ENCODE measurements around the gene GFRA1.

Gene GFRA1

GRCh38 chr10:116156819-116157218, 116.2 kb downstream of the GFRA1 start:
- DNase-seq (ENCODE audit: low spot score) (no peak), ATAC-seq (ENCODE audit: low read depth) (no peak)
- Histone ChIP-seq H3K27me3 (ENCODE audit: insufficient read depth, poor library complexity, severe bottlenecking) (no peaks in the 10 kb centered on the region), H3K4me3 (ENCODE audit: severe bottlenecking) (no peak overlapping the region), H3K4me1 (ENCODE audit: insufficient read depth, poor library complexity, severe bottlenecking) (no peaks in the 10 kb centered on the region), H3K36me3 (ENCODE audit: low read depth) (no peaks in the 10 kb centered on the region), H3K27ac (ENCODE audit: poor library complexity, severe bottlenecking) (no peak overlapping the region), H3K9me3 (ENCODE audit: severe bottlenecking) (no peaks in the 10 kb centered on the region)
- no peak for TF ChIP-seq CTCF (IDR thresholded peaks at IDR 0.05; ENCODE audit: poor library complexity, severe bottlenecking)

- no peaks in the 10 kb centered on the region for H3K9me3 ChIP-seq (ENCODE audit: severe bottlenecking)
- no peaks in the 10 kb centered on the region for H3K36me3 ChIP-seq (ENCODE audit: low read depth)
- H3K4me3 ChIP-seq (ENCODE audit: severe bottlenecking), result no peak overlapping the region
- no peaks in the 10 kb centered on the region for H3K27me3 ChIP-seq (ENCODE audit: insufficient read depth, poor library complexity, severe bottlenecking)
- H3K4me1 ChIP-seq (ENCODE audit: insufficient read depth, poor library complexity, severe bottlenecking), result no peaks in the 10 kb centered on the region
- TF ChIP-seq CTCF (IDR thresholded peaks at IDR 0.05; ENCODE audit: poor library complexity, severe bottlenecking), result no peak
- ATAC-seq (ENCODE audit: low read depth), result no peak
- no peak overlapping the region for H3K27ac ChIP-seq (ENCODE audit: poor library complexity, severe bottlenecking)
- no peak for DNase-seq (ENCODE audit: low spot score)
These were observed 117.8 kb downstream of the GFRA1 start for GRCh38 chr10:116155191-116155590.

- no peak for TF ChIP-seq CTCF (IDR thresholded peaks at IDR 0.05; ENCODE audit: poor library complexity, severe bottlenecking)
- H3K27me3 ChIP-seq (ENCODE audit: insufficient read depth, poor library complexity, severe bottlenecking), result no peaks in the 10 kb centered on the region
- DNase-seq (ENCODE audit: low spot score), result no peak
- H3K4me3 ChIP-seq (ENCODE audit: severe bottlenecking), result no peak overlapping the region
- no peak overlapping the region for H3K27ac ChIP-seq (ENCODE audit: poor library complexity, severe bottlenecking)
- no peaks in the 10 kb centered on the region for H3K4me1 ChIP-seq (ENCODE audit: insufficient read depth, poor library complexity, severe bottlenecking)
- H3K9me3 ChIP-seq (ENCODE audit: severe bottlenecking), result no peaks in the 10 kb centered on the region
- no peaks in the 10 kb centered on the region for H3K36me3 ChIP-seq (ENCODE audit: low read depth)
- ATAC-seq (ENCODE audit: low read depth), result no peak
These were observed 118.4 kb downstream of the GFRA1 start for GRCh38 chr10:116154651-116155050.

GRCh38 chr10:116151076-116151475, 121.9 kb downstream of the GFRA1 start:
- H3K27me3 ChIP-seq (ENCODE audit: insufficient read depth, poor library complexity, severe bottlenecking), result no peaks in the 10 kb centered on the region
- H3K27ac ChIP-seq (ENCODE audit: poor library complexity, severe bottlenecking), result no peak overlapping the region
- no peak for TF ChIP-seq CTCF (IDR thresholded peaks at IDR 0.05; ENCODE audit: poor library complexity, severe bottlenecking)

GRCh38 chr10:116150606-116151005, 122.4 kb downstream of the GFRA1 start:
- H3K36me3 ChIP-seq (ENCODE audit: low read depth), result no peaks in the 10 kb centered on the region
- no peak overlapping the region for H3K27ac ChIP-seq (ENCODE audit: poor library complexity, severe bottlenecking)
- no peak for ATAC-seq (ENCODE audit: low read depth)
- no peaks in the 10 kb centered on the region for H3K9me3 ChIP-seq (ENCODE audit: severe bottlenecking)
- no peaks in the 10 kb centered on the region for H3K27me3 ChIP-seq (ENCODE audit: insufficient read depth, poor library complexity, severe bottlenecking)
- TF ChIP-seq CTCF (IDR thresholded peaks at IDR 0.05; ENCODE audit: poor library complexity, severe bottlenecking), result no peak
- H3K4me3 ChIP-seq (ENCODE audit: severe bottlenecking), result no peak overlapping the region
- no peak for DNase-seq (ENCODE audit: low spot score)
- H3K4me1 ChIP-seq (ENCODE audit: insufficient read depth, poor library complexity, severe bottlenecking), result no peaks in the 10 kb centered on the region

More at GRCh38 chr10:116151076-116151475, 121.9 kb downstream of the GFRA1 start:
- ATAC-seq (ENCODE audit: low read depth), result no peak
- H3K36me3 ChIP-seq (ENCODE audit: low read depth), result no peaks in the 10 kb centered on the region
- H3K9me3 ChIP-seq (ENCODE audit: severe bottlenecking), result no peaks in the 10 kb centered on the region
- H3K4me3 ChIP-seq (ENCODE audit: severe bottlenecking), result no peak overlapping the region
- no peak for DNase-seq (ENCODE audit: low spot score)
- no peaks in the 10 kb centered on the region for H3K4me1 ChIP-seq (ENCODE audit: insufficient read depth, poor library complexity, severe bottlenecking)
